Testis (tissue), 2 donors: ENCODE results near the gene USP36.

Experiments
- CTCF ChIP-seq, 3 experiments: fragments of 450-650 bp in 2 of 3; fragments of 200-600 bp in 1 of 3; sonication (generic) in 1 of 3; IDR thresholded peaks; one replicate each; pipeline ENCODE4 v1.5.1; 2016 to 2019; ENCODE audit warnings: antibody characterized with exemption in 3 of 3, mild to moderate bottlenecking in 2 of 3, moderate library complexity in 1 of 3
- POLR2A ChIP-seq: fragments of 450-650 bp; IDR thresholded peaks from one replicate; pipeline ENCODE4 v1.6.1; 2017; ENCODE audit warnings: antibody characterized with exemption, mild to moderate bottlenecking, moderate library complexity

DNA sequence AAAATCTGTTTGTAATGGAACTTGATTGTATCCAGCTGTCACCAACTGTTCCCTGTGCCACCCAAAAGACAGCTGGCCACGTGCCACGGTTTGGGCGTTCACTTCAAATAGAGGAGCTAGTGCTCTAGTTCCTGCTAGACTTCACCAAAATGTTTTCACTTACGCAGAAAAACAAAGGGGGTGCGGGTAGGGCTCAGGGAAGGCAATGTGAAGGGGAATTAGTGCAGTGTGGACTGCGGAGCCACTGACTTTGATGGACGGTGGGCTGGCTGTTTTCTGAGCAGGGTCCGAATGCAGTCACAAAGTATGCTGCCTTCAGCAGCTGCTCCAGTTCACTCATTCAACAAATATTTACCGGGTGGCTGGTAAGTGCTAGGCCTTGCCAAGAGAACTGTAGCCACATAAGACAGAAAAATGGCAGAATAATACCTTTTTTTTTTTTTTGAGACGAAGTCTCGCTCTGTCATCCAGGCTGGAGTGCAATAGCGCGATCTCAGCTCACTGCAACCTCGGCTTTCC lies 50.9 kb downstream of the USP36 start:
- TF ChIP-seq POLR2A (no peak), CTCF (IDR thresholded peaks at IDR 0.05) (no peak)
